ENCODE measurements around the gene SCP2. TPM values are rescaled to one million over a fixed set of nuclear protein-coding genes. Genes with fewer than 3 reads are reported as not detected.
A peak's percentile ranks its signal among the peaks of the same experiment; 100 is the strongest.

The SCP2 gene
- total and polyA plus RNA-seq, 9 donors: 58.4 to 161 (median 105) TPM

DNA sequence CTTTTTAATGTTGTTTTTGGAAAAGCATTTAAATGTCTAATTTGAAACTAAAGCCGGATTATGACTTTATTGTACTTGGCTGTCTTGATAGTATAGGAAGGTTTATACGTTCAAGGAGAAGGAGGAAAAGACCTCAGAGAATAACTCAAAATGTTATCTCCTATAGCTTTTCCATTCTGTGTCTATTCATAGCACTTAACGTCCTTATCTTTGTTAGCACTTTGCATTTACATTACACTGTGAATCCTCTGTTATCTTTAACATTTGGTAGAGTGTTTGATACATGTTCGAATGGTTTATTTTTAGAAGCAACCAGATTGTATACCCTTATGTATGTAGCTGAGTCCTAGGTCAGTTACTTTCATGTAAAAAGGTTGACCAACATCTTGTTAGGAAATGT, 84.1 kb downstream of the SCP2 start:
- 38 to 48% (median 42%) methylated on average over 4 of the region's 4 CpGs for WGBS, 3 donors
- TF ChIP-seq, protein P1, sequence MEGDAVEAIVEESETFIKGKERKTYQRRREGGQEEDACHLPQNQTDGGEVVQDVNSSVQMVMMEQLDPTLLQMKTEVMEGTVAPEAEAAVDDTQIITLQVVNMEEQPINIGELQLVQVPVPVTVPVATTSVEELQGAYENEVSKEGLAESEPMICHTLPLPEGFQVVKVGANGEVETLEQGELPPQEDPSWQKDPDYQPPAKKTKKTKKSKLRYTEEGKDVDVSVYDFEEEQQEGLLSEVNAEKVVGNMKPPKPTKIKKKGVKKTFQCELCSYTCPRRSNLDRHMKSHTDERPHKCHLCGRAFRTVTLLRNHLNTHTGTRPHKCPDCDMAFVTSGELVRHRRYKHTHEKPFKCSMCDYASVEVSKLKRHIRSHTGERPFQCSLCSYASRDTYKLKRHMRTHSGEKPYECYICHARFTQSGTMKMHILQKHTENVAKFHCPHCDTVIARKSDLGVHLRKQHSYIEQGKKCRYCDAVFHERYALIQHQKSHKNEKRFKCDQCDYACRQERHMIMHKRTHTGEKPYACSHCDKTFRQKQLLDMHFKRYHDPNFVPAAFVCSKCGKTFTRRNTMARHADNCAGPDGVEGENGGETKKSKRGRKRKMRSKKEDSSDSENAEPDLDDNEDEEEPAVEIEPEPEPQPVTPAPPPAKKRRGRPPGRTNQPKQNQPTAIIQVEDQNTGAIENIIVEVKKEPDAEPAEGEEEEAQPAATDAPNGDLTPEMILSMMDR (IDR thresholded peaks at IDR 0.05): no peak
- TF ChIP-seq EP300 (IDR thresholded peaks at IDR 0.05) (no peak), POLR2A (IDR thresholded peaks at IDR 0.05) (no peak)
- intact Hi-C loops (cut with DNase I): loop anchor here in 1 of 4 donors (10.0 kb wide), 1 partner anchor 54 kb away; the partner anchor contains the start of gene PODN

GRCh38 chr1:53014791-53015507, 87.9 kb downstream of the SCP2 start:
- 1% methylated on average over 9 of the region's 9 CpGs for whole genome bisulfite sequencing, 3 donors
- Histone ChIP-seq H3K27me3 (no peaks in the 10 kb centered on the region), H3K4me3 (peak overlapping the region; percentile 47), H3K36me3 (no peaks in the 10 kb centered on the region), H3K27ac (no peak overlapping the region), H3K9me3 (no peaks in the 10 kb centered on the region), H3K4me1 (ENCODE audit: insufficient read depth) (peaks cover 5% of the 10 kb centered on the region)
- peak; percentile 62 to 64 (median 63) for DNase-seq
- intact Hi-C loops (cut with DNase I): loop anchor here in 1 of 4 donors (10.0 kb wide), 1 partner anchor 50 kb away; the partner anchor contains the start of gene PODN
- TF ChIP-seq, protein P1 (IDR thresholded peaks at IDR 0.05): no peak
- no peak for TF ChIP-seq POLR2A (IDR thresholded peaks at IDR 0.05)
- no peak for TF ChIP-seq EP300 (IDR thresholded peaks at IDR 0.05)

More for the DNA sequence above, 84.1 kb downstream of the SCP2 start:
- no peaks in the 10 kb centered on the region for H3K27me3 ChIP-seq
- no peak overlapping the region for H3K27ac ChIP-seq
- H3K36me3 ChIP-seq: no peaks in the 10 kb centered on the region
- H3K9me3 ChIP-seq: no peaks in the 10 kb centered on the region
- DNase-seq: no peak
- peaks cover 5% of the 10 kb centered on the region for H3K4me1 ChIP-seq (ENCODE audit: insufficient read depth)
- H3K4me3 ChIP-seq: no peak overlapping the region

GRCh38 chr1:53015508-53015860, 88.4 kb downstream of the SCP2 start:
- intact Hi-C loops (cut with DNase I): loop anchor here in 1 of 4 donors (10.0 kb wide), 1 partner anchor 49 kb away; the partner anchor contains the start of gene PODN

GRCh38 chr1:53016705-53017104, 89.6 kb downstream of the SCP2 start:
- DNase-seq: no peak
- Histone ChIP-seq H3K36me3 (no peaks in the 10 kb centered on the region), H3K27ac (no peak overlapping the region), H3K4me1 (ENCODE audit: insufficient read depth) (peaks cover 5% of the 10 kb centered on the region), H3K27me3 (no peaks in the 10 kb centered on the region), H3K4me3 (no peak overlapping the region), H3K9me3 (no peaks in the 10 kb centered on the region)
- intact Hi-C loops (cut with DNase I): loop anchor here in 1 of 4 donors (10.0 kb wide), 1 partner anchor 48 kb away; the partner anchor contains the start of gene PODN
- 93 to 100% (median 98%) methylated on average over 1 of the region's 1 CpG for WGBS, 3 donors
- TF ChIP-seq POLR2A (IDR thresholded peaks at IDR 0.05): no peak
- no peak for TF ChIP-seq EP300 (IDR thresholded peaks at IDR 0.05)
- TF ChIP-seq, protein P1 (IDR thresholded peaks at IDR 0.05): no peak

More at GRCh38 chr1:53015508-53015860, 88.4 kb downstream of the SCP2 start:
- DNase-seq: no peak
- 10 to 12% (median 10%) methylated on average over 3 of the region's 3 CpGs for WGBS, 3 donors
- Histone ChIP-seq H3K27ac (no peak overlapping the region), H3K36me3 (no peaks in the 10 kb centered on the region), H3K9me3 (no peaks in the 10 kb centered on the region), H3K27me3 (no peaks in the 10 kb centered on the region), H3K4me3 (peak overlapping the region; percentile 47), H3K4me1 (ENCODE audit: insufficient read depth) (peaks cover 5% of the 10 kb centered on the region)
- no peak for TF ChIP-seq POLR2A (IDR thresholded peaks at IDR 0.05)
- TF ChIP-seq EP300 (IDR thresholded peaks at IDR 0.05): no peak
- TF ChIP-seq, protein P1 (IDR thresholded peaks at IDR 0.05): no peak
